Ovary (tissue), 3 donors: Measurements from ENCODE around the gene ZFPM1.

ENCODE experiments used
- CTCF ChIP-seq, 3 donors: fragments of 450-650 bp in 2 of 3; fragments of 200-600 bp in 1 of 3; IDR thresholded peaks; one replicate each; pipeline versions ENCODE4 v1.5.1 to v1.8.0; 2016 to 2022; ENCODE audit warnings: antibody characterized with exemption in 3 of 3, mild to moderate bottlenecking in 1 of 3
- EP300 ChIP-seq: sonication (generic); formaldehyde crosslinking; IDR thresholded peaks from one replicate; pipeline ENCODE4 v1.6.1; 2017; ENCODE audit warnings: antibody characterized with exemption
- POLR2A ChIP-seq: fragments of 450-650 bp; IDR thresholded peaks from one replicate; pipeline ENCODE4 v1.6.1; 2017; ENCODE audit warnings: antibody characterized with exemption, mild to moderate bottlenecking, moderate library complexity
- donor health status: DM: no; HTN: no; CAD: no.

GRCh38 chr16:88435437-88436355 lies 17.4 kb upstream of the ZFPM1 start:
- TF ChIP-seq CTCF (IDR thresholded peaks at IDR 0.05) (no peak), POLR2A (no peak), EP300 (no peak)
